MM.1S (cell line): ENCODE data around the gene VIM.
A peak's percentile ranks its signal among the peaks of the same experiment; 100 is the strongest.

Source experiments
- DNase-seq: peaks from one replicate; pipeline ENCODE4 v3.0.0-alpha.2; 2015
- H2AFZ ChIP-seq: fragments of 300-600 bp; sonication (generic); 2 replicates; pipeline ENCODE4 v1.6.0; 2016; ENCODE audit warnings: antibody characterized with exemption, low read length
- H3F3A ChIP-seq: fragments of 300-600 bp; sonication (generic); 2 replicates; pipeline ENCODE4 v1.6.1; 2016; ENCODE audit warnings: mild to moderate bottlenecking, antibody characterized with exemption, low read length, moderate library complexity, mixed read lengths; ENCODE audit not compliant: insufficient read depth
- H3K27ac ChIP-seq: fragments of 300-600 bp; sonication (generic); 2 replicates; pipeline ENCODE4 v1.5.1; 2016; ENCODE audit warnings: mild to moderate bottlenecking, low read length
- H3K27me3 ChIP-seq: fragments of 300-600 bp; sonication (generic); replicated peaks from 2 replicates; pipeline ENCODE4 v1.6.0; 2016; ENCODE audit warnings: low read length; ENCODE audit not compliant: insufficient read depth
- H3K36me3 ChIP-seq: fragments of 300-600 bp; sonication (generic); replicated peaks from 2 replicates; pipeline ENCODE4 v1.6.1; 2016; ENCODE audit warnings: mild to moderate bottlenecking, low read length, mixed read lengths; ENCODE audit not compliant: insufficient read depth
- H3K4me1 ChIP-seq: fragments of 300-600 bp; sonication (generic); 2 replicates; pipeline ENCODE4 v1.6.1; 2016; ENCODE audit warnings: low read length, mixed read lengths
- H3K4me2 ChIP-seq: fragments of 300-600 bp; sonication (generic); 2 replicates; pipeline ENCODE4 v1.6.0; 2016; ENCODE audit warnings: low read depth, low read length
- H3K4me3 ChIP-seq: fragments of 300-600 bp; sonication (generic); 2 replicates; pipeline ENCODE4 v1.5.1; 2016; ENCODE audit warnings: low read length, mixed read lengths
- H3K79me2 ChIP-seq: fragments of 300-600 bp; sonication (generic); 2 replicates; pipeline ENCODE4 v1.6.1; 2016; ENCODE audit warnings: mixed run types, low read length, mixed read lengths
- H3K9ac ChIP-seq: fragments of 300-600 bp; sonication (generic); 2 replicates; pipeline ENCODE4 v1.6.1; 2016; ENCODE audit warnings: low read length, mixed read lengths
- H3K9me2 ChIP-seq: fragments of 300-600 bp; sonication (generic); replicated peaks from 2 replicates; pipeline ENCODE4 v1.6.1; 2016; ENCODE audit warnings: mild to moderate bottlenecking, low read length, mixed read lengths; ENCODE audit not compliant: insufficient read depth
- H3K9me3 ChIP-seq: fragments of 300-600 bp; sonication (generic); replicated peaks from 2 replicates; pipeline ENCODE4 v1.6.1; 2016; ENCODE audit warnings: mild to moderate bottlenecking, low read length, mixed read lengths; ENCODE audit not compliant: insufficient read depth
- H4K20me1 ChIP-seq: fragments of 300-600 bp; sonication (generic); 2 replicates; pipeline ENCODE4 v1.6.1; 2016; ENCODE audit warnings: mild to moderate bottlenecking, low read length, moderate library complexity, mixed read lengths; ENCODE audit not compliant: insufficient read depth
- CTCF ChIP-seq: fragments of 300-600 bp; sonication (generic); IDR thresholded peaks from 2 replicates; pipeline ENCODE4 v1.5.1; 2016; ENCODE audit warnings: antibody characterized with exemption, low read length, mixed read lengths
- EZH2 ChIP-seq: fragments of 300-600 bp; sonication (generic); optimal IDR thresholded peaks from 2 replicates; pipeline ENCODE3; 2017; ENCODE audit warnings: low read depth, mild to moderate bottlenecking, antibody characterized with exemption, low read length, mixed read lengths
- EZH2phosphoT487 ChIP-seq: fragments of 300-600 bp; sonication (generic); IDR thresholded peaks from 2 replicates; pipeline ENCODE4 v1.6.1; 2018; ENCODE audit warnings: antibody characterized with exemption, low read length

Gene VIM

GRCh38 chr10:17237915-17238444 is 9.9 kb downstream of the VIM start:
- DNase-seq, result no peak
- Histone ChIP-seq H3F3A (peaks cover 28% of the 10 kb centered on the region), H3K4me1 (no peaks in the 10 kb centered on the region), H3K9me2 (no peaks in the 10 kb centered on the region), H3K9ac (no peak overlapping the region), H3K4me2 (no peak overlapping the region), H3K36me3 (peaks cover 14% of the 10 kb centered on the region; the same call in 1 of the 2 replicates), H3K4me3 (no peak overlapping the region), H4K20me1 (no peaks in the 10 kb centered on the region), H2AFZ (no peak overlapping the region), H3K79me2 (no peaks in the 10 kb centered on the region), H3K9me3 (no peaks in the 10 kb centered on the region), H3K27ac (0 out of 2 replicates have a peak overlapping the region, but pooled peaks have one; percentile 3), H3K27me3 (no peaks in the 10 kb centered on the region)
- TF ChIP-seq EZH2phosphoT487, result no peak
- TF ChIP-seq EZH2, result no peak
- TF ChIP-seq CTCF, result no peak

- Histone ChIP-seq H3K9ac (no peak overlapping the region), H3K9me2 (no peaks in the 10 kb centered on the region), H3K4me2 (peak overlapping the region; percentile 47), H3F3A (peaks cover 28% of the 10 kb centered on the region), H3K4me1 (no peaks in the 10 kb centered on the region), H3K4me3 (no peak overlapping the region), H3K79me2 (no peaks in the 10 kb centered on the region), H3K27ac (peak overlapping the region; percentile 3; the same call in 1 of the 2 replicates), H2AFZ (0 out of 2 replicates have a peak overlapping the region, but pooled peaks have one; percentile 25), H3K9me3 (no peaks in the 10 kb centered on the region), H3K36me3 (peaks cover 14% of the 10 kb centered on the region; the same call in 1 of the 2 replicates), H4K20me1 (no peaks in the 10 kb centered on the region), H3K27me3 (no peaks in the 10 kb centered on the region)
- TF ChIP-seq EZH2, result no peak
- TF ChIP-seq CTCF, result no peak
- TF ChIP-seq EZH2phosphoT487, result no peak
- no peak for DNase-seq
These were observed 10.6 kb downstream of the VIM start for GRCh38 chr10:17238445-17239291.

- H3K9me3 ChIP-seq, result no peaks in the 10 kb centered on the region
- peaks cover 28% of the 10 kb centered on the region for H3F3A ChIP-seq
- peak overlapping the region; percentile 3; the same call in 1 of the 2 replicates for H3K27ac ChIP-seq
- H3K79me2 ChIP-seq, result no peaks in the 10 kb centered on the region
- peak overlapping the region; percentile 16; the same call in 1 of the 2 replicates for H3K9ac ChIP-seq
- peaks cover 11% of the 10 kb centered on the region; the same call in 1 of the 2 replicates for H3K36me3 ChIP-seq
- H2AFZ ChIP-seq, result peak overlapping the region; percentile 25
- H3K4me1 ChIP-seq, result no peaks in the 10 kb centered on the region
- no peaks in the 10 kb centered on the region for H3K9me2 ChIP-seq
- no peaks in the 10 kb centered on the region for H3K27me3 ChIP-seq
- no peaks in the 10 kb centered on the region for H4K20me1 ChIP-seq
- no peak for TF ChIP-seq CTCF
- H3K4me3 ChIP-seq, result no peak overlapping the region
- DNase-seq, result no peak
- H3K4me2 ChIP-seq, result peak overlapping the region; percentile 47
These were observed 11.5 kb downstream of the VIM start for GRCh38 chr10:17239345-17240085.
